ENCODE measurements around the gene VPS25. TPM values are rescaled to one million over a fixed set of nuclear protein-coding genes. Genes with fewer than 3 reads are reported as not detected.

The VPS25 gene
- total RNA-seq, 1 experiment from 2014 or later: 106 TPM

Other genes starting within 250 kb of the VPS25 start
- gene NAGLU, start 237.2 kb upstream of the VPS25 start, total RNA-seq (2014; rRNA removed; shearing (Covaris generic)): 12.7 and 15.5 TPM in 2 replicates
- gene HSD17B1, start 220.5 kb upstream of the VPS25 start, total RNA-seq (2014; rRNA removed; shearing (Covaris generic)): 0.68 and 1.4 TPM in 2 replicates
- 13.8 and 17.8 TPM in 2 replicates for gene COASY, start 211.3 kb upstream of the VPS25 start, total RNA-seq (2014; rRNA removed; shearing (Covaris generic))
- 28.1 and 29.7 TPM in 2 replicates for gene MLX, start 206.3 kb upstream of the VPS25 start, total RNA-seq (2014; rRNA removed; shearing (Covaris generic))
- gene PSMC3IP, start 195.7 kb upstream of the VPS25 start, total RNA-seq (2014; rRNA removed; shearing (Covaris generic)): 18.7 and 25.0 TPM in 2 replicates
- gene RETREG3, start 164.1 kb upstream of the VPS25 start, total RNA-seq (2014; rRNA removed; shearing (Covaris generic)): 25.4 and 28.7 TPM in 2 replicates
- gene TUBG1, start 163.8 kb upstream of the VPS25 start, total RNA-seq (2014; rRNA removed; shearing (Covaris generic)): 128 and 148 TPM in 2 replicates
- 19.9 and 21.6 TPM in 2 replicates for gene TUBG2, start 114.2 kb upstream of the VPS25 start, total RNA-seq (2014; rRNA removed; shearing (Covaris generic))
- gene PLEKHH3, start 96.5 kb upstream of the VPS25 start, total RNA-seq (2014; rRNA removed; shearing (Covaris generic)): 9.9 and 12.5 TPM in 2 replicates
- 1.4 and 2.0 TPM in 2 replicates for gene CCR10, start 91.6 kb upstream of the VPS25 start, total RNA-seq (2014; rRNA removed; shearing (Covaris generic))
- 9.6 and 10.2 TPM in 2 replicates for gene CNTNAP1, start 90.9 kb upstream of the VPS25 start, total RNA-seq (2014; rRNA removed; shearing (Covaris generic))
- gene EZH1, start 28.4 kb upstream of the VPS25 start, total RNA-seq (2014; rRNA removed; shearing (Covaris generic)): 8.5 and 9.7 TPM in 2 replicates
- 1.4 and 2.4 TPM in 2 replicates for gene RAMP2, start 12.2 kb upstream of the VPS25 start, total RNA-seq (2014; rRNA removed; shearing (Covaris generic))
- 0.20 and 0.24 TPM in 2 replicates for gene WNK4, start 7.2 kb downstream of the VPS25 start, total RNA-seq (2014; rRNA removed; shearing (Covaris generic))
- gene COA3, start 25.3 kb downstream of the VPS25 start, total RNA-seq (2014; rRNA removed; shearing (Covaris generic)): 102 and 119 TPM in 2 replicates
- gene CNTD1, start 25.4 kb downstream of the VPS25 start, total RNA-seq (2014; rRNA removed; shearing (Covaris generic)): 0.98 and 1.1 TPM in 2 replicates
- 65.8 and 75.1 TPM in 2 replicates for gene BECN1, start 50.8 kb downstream of the VPS25 start, total RNA-seq (2014; rRNA removed; shearing (Covaris generic))
- 74.4 and 96.1 TPM in 2 replicates for gene PSME3, start 59.9 kb downstream of the VPS25 start, total RNA-seq (2014; rRNA removed; shearing (Covaris generic))
- gene AOC2, start 71.1 kb downstream of the VPS25 start, total RNA-seq (2014; rRNA removed; shearing (Covaris generic)): 0.10 and 0.36 TPM in 2 replicates
- 0.10 TPM in 1 of 2 replicates, not detected in the other for gene AOC3, start 77.8 kb downstream of the VPS25 start, total RNA-seq (2014; rRNA removed; shearing (Covaris generic))
- not detected in 2 replicates for gene G6PC1, start 127.3 kb downstream of the VPS25 start, total RNA-seq (2014; rRNA removed; shearing (Covaris generic))
- gene AARSD1, start 191.0 kb downstream of the VPS25 start, total RNA-seq (2014; rRNA removed; shearing (Covaris generic)): 20.3 and 22.7 TPM in 2 replicates
- 2.0 and 2.3 TPM in 2 replicates for gene PTGES3L, start 206.6 kb downstream of the VPS25 start, total RNA-seq (2014; rRNA removed; shearing (Covaris generic))
- gene RUNDC1, start 207.1 kb downstream of the VPS25 start, total RNA-seq (2014; rRNA removed; shearing (Covaris generic)): 4.7 and 5.0 TPM in 2 replicates
- gene RPL27, start 225.0 kb downstream of the VPS25 start, total RNA-seq (2014; rRNA removed; shearing (Covaris generic)): 1,798 and 1,894 TPM in 2 replicates
- 26.7 and 43.8 TPM in 2 replicates for gene IFI35, start 233.3 kb downstream of the VPS25 start, total RNA-seq (2014; rRNA removed; shearing (Covaris generic))
- 97.0 and 112 TPM in 2 replicates for gene VAT1, start 248.9 kb downstream of the VPS25 start, total RNA-seq (2014; rRNA removed; shearing (Covaris generic))